ENCODE results near the gene WDR90.
A peak's percentile ranks its signal among the peaks of the same experiment; 100 is the strongest.

Gene WDR90

DNA sequence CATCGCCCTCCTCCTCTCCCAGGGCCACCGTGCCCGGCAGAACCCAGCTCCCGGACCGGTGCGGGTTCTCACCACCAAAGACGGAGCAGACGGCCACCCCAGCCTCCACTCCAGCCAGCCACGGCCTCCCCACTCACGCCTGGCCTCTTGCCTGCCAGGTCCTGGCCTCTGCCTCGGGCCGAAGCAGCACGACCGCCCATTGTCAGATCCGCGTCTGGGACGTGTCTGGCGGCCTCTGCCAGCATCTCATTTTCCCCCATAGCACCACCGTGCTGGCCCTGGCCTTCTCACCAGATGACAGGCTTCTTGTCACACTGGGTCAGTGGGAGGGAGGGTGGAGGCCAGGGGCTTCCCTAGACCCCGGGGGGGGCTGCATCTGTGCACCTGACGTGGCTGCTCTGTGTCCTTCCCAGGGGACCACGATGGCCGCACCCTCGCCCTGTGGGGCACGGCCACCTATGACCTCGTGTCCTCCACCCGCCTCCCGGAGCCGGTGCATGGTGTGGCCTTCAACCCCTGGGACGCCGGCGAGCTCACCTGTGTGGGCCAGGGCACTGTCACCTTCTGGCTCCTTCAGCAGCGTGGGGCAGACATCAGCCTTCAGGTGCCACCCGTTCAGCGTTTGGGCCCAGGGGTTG is 12.1 kb downstream of the WDR90 start:
- no peaks in the 10 kb centered on the region for H3K79me2 ChIP-seq
- H3K4me1 ChIP-seq, result peaks cover 4% of the 10 kb centered on the region
- no peak overlapping the region for H3K4me3 ChIP-seq (ENCODE audit: low read depth, low read length)
- H3K27me3 ChIP-seq (ENCODE audit: control insufficient read depth, insufficient read depth, low read length), result no peaks in the 10 kb centered on the region
- no peaks in the 10 kb centered on the region for H3K36me3 ChIP-seq (ENCODE audit: control insufficient read depth, insufficient read depth, low read length)
- H3K27ac ChIP-seq, result peak overlapping the region; percentile 74
- TF ChIP-seq, protein P1, sequence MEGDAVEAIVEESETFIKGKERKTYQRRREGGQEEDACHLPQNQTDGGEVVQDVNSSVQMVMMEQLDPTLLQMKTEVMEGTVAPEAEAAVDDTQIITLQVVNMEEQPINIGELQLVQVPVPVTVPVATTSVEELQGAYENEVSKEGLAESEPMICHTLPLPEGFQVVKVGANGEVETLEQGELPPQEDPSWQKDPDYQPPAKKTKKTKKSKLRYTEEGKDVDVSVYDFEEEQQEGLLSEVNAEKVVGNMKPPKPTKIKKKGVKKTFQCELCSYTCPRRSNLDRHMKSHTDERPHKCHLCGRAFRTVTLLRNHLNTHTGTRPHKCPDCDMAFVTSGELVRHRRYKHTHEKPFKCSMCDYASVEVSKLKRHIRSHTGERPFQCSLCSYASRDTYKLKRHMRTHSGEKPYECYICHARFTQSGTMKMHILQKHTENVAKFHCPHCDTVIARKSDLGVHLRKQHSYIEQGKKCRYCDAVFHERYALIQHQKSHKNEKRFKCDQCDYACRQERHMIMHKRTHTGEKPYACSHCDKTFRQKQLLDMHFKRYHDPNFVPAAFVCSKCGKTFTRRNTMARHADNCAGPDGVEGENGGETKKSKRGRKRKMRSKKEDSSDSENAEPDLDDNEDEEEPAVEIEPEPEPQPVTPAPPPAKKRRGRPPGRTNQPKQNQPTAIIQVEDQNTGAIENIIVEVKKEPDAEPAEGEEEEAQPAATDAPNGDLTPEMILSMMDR (IDR thresholded peaks at IDR 0.05), result no peak
- peak overlapping the region; percentile 63 for H2AFZ ChIP-seq
- H3K9ac ChIP-seq, result no peak overlapping the region
- H3K4me2 ChIP-seq (ENCODE audit: low read length), result no peak overlapping the region
- H3K9me3 ChIP-seq (ENCODE audit: control insufficient read depth, low read length), result no peaks in the 10 kb centered on the region

DNA sequence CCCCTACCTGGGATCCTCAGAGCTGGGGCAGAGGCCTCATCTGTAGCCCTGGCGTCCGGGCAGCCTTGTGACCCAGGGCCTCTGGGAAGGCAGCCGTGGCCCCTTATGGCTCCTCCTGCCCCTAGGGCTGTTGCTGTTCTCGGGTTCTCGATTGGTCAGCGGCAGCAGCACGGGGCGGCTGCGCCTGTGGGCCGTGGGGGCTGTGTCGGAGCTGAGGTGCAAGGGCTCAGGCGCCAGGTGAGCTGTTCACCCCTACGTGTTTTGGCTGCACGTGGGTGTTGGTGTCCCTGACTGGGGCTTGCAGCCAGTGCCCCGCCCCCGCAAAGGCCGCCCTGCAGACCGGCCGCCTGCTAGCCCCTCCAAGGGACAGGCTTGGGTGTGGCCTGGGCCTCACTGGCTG is 12.9 kb downstream of the WDR90 start:
- H3K36me3 ChIP-seq (ENCODE audit: control insufficient read depth, insufficient read depth, low read length), result no peaks in the 10 kb centered on the region
- no peaks in the 10 kb centered on the region for H3K27me3 ChIP-seq (ENCODE audit: control insufficient read depth, insufficient read depth, low read length)
- no peak overlapping the region for H3K4me3 ChIP-seq (ENCODE audit: low read depth, low read length)
- TF ChIP-seq, protein P1 (IDR thresholded peaks at IDR 0.05), result no peak
- H2AFZ ChIP-seq, result no peak overlapping the region
- no peak overlapping the region for H3K4me2 ChIP-seq (ENCODE audit: low read length)
- no peak overlapping the region for H3K27ac ChIP-seq
- H3K4me1 ChIP-seq, result peaks cover 5% of the 10 kb centered on the region
- H3K9me3 ChIP-seq (ENCODE audit: control insufficient read depth, low read length), result no peaks in the 10 kb centered on the region
- peaks cover 2% of the 10 kb centered on the region for H3K79me2 ChIP-seq
- no peak overlapping the region for H3K9ac ChIP-seq

DNA sequence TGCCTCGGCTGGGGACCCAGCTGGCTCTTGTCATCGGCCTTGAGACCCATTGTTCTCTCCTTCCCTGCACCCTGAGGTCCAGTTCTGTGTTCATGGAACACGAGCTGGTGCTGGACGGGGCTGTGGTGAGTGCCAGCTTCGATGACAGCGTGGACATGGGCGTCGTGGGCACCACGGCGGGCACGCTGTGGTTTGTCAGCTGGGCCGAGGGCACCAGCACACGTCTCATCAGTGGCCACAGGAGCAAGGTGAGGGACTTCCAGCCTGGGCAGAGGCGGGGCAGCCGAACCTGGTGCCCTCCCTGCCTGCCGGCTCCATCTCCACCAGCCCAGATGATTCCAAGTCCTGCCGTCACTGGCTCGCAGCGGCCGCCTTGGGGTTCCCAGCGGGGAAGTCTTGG is 13.4 kb downstream of the WDR90 start:
- no peak overlapping the region for H3K4me3 ChIP-seq (ENCODE audit: low read depth, low read length)
- no peaks in the 10 kb centered on the region for H3K27me3 ChIP-seq (ENCODE audit: control insufficient read depth, insufficient read depth, low read length)
- no peaks in the 10 kb centered on the region for H3K9me3 ChIP-seq (ENCODE audit: control insufficient read depth, low read length)
- H3K4me2 ChIP-seq (ENCODE audit: low read length), result no peak overlapping the region
- peaks cover 5% of the 10 kb centered on the region for H3K79me2 ChIP-seq
- H2AFZ ChIP-seq, result no peak overlapping the region
- H3K27ac ChIP-seq, result no peak overlapping the region
- H3K36me3 ChIP-seq (ENCODE audit: control insufficient read depth, insufficient read depth, low read length), result no peaks in the 10 kb centered on the region
- H3K9ac ChIP-seq, result no peak overlapping the region
- H3K4me1 ChIP-seq, result peaks cover 10% of the 10 kb centered on the region
- TF ChIP-seq, protein P1 (IDR thresholded peaks at IDR 0.05), result no peak

DNA sequence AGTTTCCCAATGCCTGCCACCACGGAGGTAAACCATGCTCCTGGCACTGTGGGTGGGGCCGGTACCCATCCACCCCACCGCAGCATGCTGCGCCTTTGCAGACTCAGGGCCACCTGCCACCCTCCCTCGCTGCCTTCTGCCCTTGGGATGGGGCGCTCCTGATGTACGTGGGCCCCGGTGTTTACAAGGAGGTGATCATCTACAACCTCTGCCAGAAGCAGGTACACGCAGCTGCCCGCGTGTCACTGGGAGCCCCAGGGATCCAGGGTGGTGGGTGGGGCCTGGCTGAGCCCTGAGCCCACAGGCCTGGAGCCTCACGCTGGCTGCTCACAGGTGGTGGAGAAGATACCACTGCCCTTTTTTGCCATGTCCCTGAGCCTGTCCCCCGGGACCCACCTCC is 17.4 kb downstream of the WDR90 start:
- Histone ChIP-seq H3K9ac (no peak overlapping the region), H2AFZ (no peak overlapping the region), H3K9me3 (ENCODE audit: control insufficient read depth, low read length) (no peaks in the 10 kb centered on the region), H3K27ac (no peak overlapping the region), H3K4me1 (peaks cover 10% of the 10 kb centered on the region), H3K4me2 (ENCODE audit: low read length) (no peak overlapping the region), H3K79me2 (peaks cover 5% of the 10 kb centered on the region), H3K36me3 (ENCODE audit: control insufficient read depth, insufficient read depth, low read length) (no peaks in the 10 kb centered on the region), H3K4me3 (ENCODE audit: low read depth, low read length) (no peak overlapping the region), H3K27me3 (ENCODE audit: control insufficient read depth, insufficient read depth, low read length) (no peaks in the 10 kb centered on the region)
- TF ChIP-seq, protein P1 (IDR thresholded peaks at IDR 0.05), result no peak

DNA sequence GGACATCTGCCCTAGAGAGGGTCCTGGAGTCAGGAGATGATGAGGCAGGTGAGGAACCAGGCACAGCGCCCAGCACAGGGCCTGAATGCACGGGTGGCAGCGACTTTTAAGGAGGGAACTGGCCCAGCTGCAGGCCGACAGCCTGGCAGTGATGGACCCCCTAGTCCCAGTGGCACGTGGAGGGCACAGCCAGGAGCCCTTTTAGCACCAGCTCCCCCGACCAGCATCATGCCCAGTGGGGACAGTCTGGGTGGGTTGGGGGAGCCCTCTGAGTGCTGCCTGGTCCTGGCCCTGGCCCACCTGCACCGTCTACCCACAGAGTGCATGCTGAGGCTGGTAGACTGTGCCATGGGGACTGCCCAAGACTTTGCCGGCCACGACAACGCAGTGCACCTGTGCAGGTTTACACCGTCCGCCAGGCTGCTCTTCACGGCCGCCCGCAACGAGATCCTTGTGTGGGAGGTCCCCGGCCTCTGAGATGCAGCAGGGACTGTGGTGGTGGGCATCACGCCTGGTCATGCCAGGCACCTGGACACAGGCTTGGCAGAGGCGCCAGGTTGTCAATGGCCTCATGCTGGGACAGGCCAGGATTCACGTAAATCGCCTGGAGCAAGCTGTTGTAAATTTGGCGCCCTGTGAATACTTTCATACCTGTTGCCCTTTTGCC is 18.1 kb downstream of the WDR90 start:
- TF ChIP-seq, protein P1 (IDR thresholded peaks at IDR 0.05), result no peak
- Histone ChIP-seq H3K79me2 (peaks cover 5% of the 10 kb centered on the region), H2AFZ (peak overlapping the region; percentile 93), H3K27me3 (ENCODE audit: control insufficient read depth, insufficient read depth, low read length) (no peaks in the 10 kb centered on the region), H3K9ac (no peak overlapping the region), H3K4me2 (ENCODE audit: low read length) (peak overlapping the region; percentile 59), H3K9me3 (ENCODE audit: control insufficient read depth, low read length) (no peaks in the 10 kb centered on the region), H3K4me1 (peaks cover 10% of the 10 kb centered on the region), H3K27ac (no peak overlapping the region), H3K4me3 (ENCODE audit: low read depth, low read length) (peak overlapping the region; percentile 88), H3K36me3 (ENCODE audit: control insufficient read depth, insufficient read depth, low read length) (no peaks in the 10 kb centered on the region)
